HepG2 (cell line): Measurements from ENCODE around the gene MLH1. TPM values are rescaled to one million over a fixed set of nuclear protein-coding genes. Genes with fewer than 3 reads are reported as not detected.

Experiments
- AHR ChIP-seq: IDR thresholded peaks from 2 replicates; pipeline ENCODE4 v1.6.1; 2018; ENCODE audit warnings: missing genetic modification reagents, missing compliant biosample characterization
- FOXA3 ChIP-seq: IDR thresholded peaks from 2 replicates; pipeline ENCODE4 v1.6.1; 2016; ENCODE audit warnings: missing genetic modification reagents, missing compliant biosample characterization
- FOXJ3 ChIP-seq: sonication (generic); formaldehyde crosslinking; IDR thresholded peaks from 2 replicates; pipeline ENCODE4 v1.4.0; 2020; ENCODE audit warnings: missing genetic modification reagents, mild to moderate bottlenecking, borderline replicate concordance
- JUNB ChIP-seq: sonication (generic); formaldehyde crosslinking; IDR thresholded peaks from 2 replicates; pipeline ENCODE4 v1.8.0; 2022; ENCODE audit warnings: missing genetic modification reagents, mild to moderate bottlenecking, borderline replicate concordance
- MED13 ChIP-seq: sonication (generic); formaldehyde crosslinking; IDR thresholded peaks from 2 replicates; pipeline ENCODE4 v1.5.0; 2020; ENCODE audit warnings: missing genetic modification reagents
- MTA1 ChIP-seq: sonication (generic); formaldehyde crosslinking; IDR thresholded peaks from 2 replicates; pipeline ENCODE4 v1.4.0; 2020; ENCODE audit warnings: missing genetic modification reagents, mild to moderate bottlenecking, borderline replicate concordance
- NR2C2 ChIP-seq: sonication (generic); formaldehyde crosslinking; IDR thresholded peaks from 2 replicates; pipeline ENCODE4 v1.4.0; 2020; ENCODE audit warnings: missing genetic modification reagents, mild to moderate bottlenecking, moderate library complexity, borderline replicate concordance
- POLR2G ChIP-seq: fragments of 200-400 bp; formaldehyde crosslinking; IDR thresholded peaks from 2 replicates; pipeline ENCODE4 v1.6.1; 2018; ENCODE audit warnings: mild to moderate bottlenecking, low read depth, low read length, moderate library complexity
- SP2 ChIP-seq: sonication (generic); formaldehyde crosslinking; IDR thresholded peaks from 2 replicates; pipeline ENCODE4 v1.5.1; 2020; ENCODE audit warnings: mild to moderate bottlenecking, missing genetic modification reagents
- SSRP1 ChIP-seq: IDR thresholded peaks from 2 replicates; pipeline ENCODE4 v1.6.1; 2016; ENCODE audit warnings: control low read depth
- YY1 ChIP-seq: IDR thresholded peaks from 2 replicates; pipeline ENCODE4 v1.6.1; 2011; ENCODE audit warnings: low read length, low read depth, moderate library complexity, mild to moderate bottlenecking; ENCODE audit not compliant: insufficient read depth, insufficient replicate concordance
- ZMYM4 ChIP-seq: sonication (generic); formaldehyde crosslinking; IDR thresholded peaks from 2 replicates; pipeline ENCODE4 v1.8.1; 2023; ENCODE audit warnings: mild to moderate bottlenecking, missing genetic modification reagents
- ZNF773 ChIP-seq: sonication (generic); formaldehyde crosslinking; IDR thresholded peaks from 2 replicates; pipeline ENCODE4 v1.4.0; 2020; ENCODE audit warnings: missing genetic modification reagents, borderline replicate concordance
- ZNF792 ChIP-seq: IDR thresholded peaks from 2 replicates; pipeline ENCODE4 v1.6.1; 2016
- polyA plus RNA-seq, 8 experiments: library from polyadenylated mRNA; depleted of rRNA in 3 of 8; stranded (reverse) in 7 of 8; unstranded in 1 of 8; fragments of >200 nt; fragmentation: Illumina TruSeq in 4 of 8; extraction: Trizol in 4 of 8; gene quantifications; 2 replicates each; pipeline versions ENCODE4 v1.2.1 to v1.2.3, GENCODE V29; 2011 to 2016; ENCODE audit warnings: low read depth in 4 of 8, missing spikeins in 1 of 8, mixed read lengths in 1 of 8; ENCODE audit not compliant: insufficient read depth in 1 of 8
- total RNA-seq, 5 experiments: library from RNA; depleted of rRNA; stranded (reverse); fragments of >200 nt; fragmentation: Illumina TruSeq; extraction: Trizol; gene quantifications; 2 replicates each; pipeline ENCODE4 v1.2.3, GENCODE V29; 2016; ENCODE audit warnings: low read depth in 1 of 5
- TF ChIP-seq, protein P1 (sequence below): IDR thresholded peaks from 2 replicates; pipeline ENCODE4 v1.6.1; 2016; ENCODE audit warnings: control low read depth
- TF ChIP-seq, protein P2 (sequence below): sonication (generic); formaldehyde crosslinking; IDR thresholded peaks from 2 replicates; pipeline ENCODE4 v1.5.0; 2020; ENCODE audit warnings: mild to moderate bottlenecking, missing genetic modification reagents, borderline replicate concordance
- TF ChIP-seq, protein P3 (sequence below): sonication (generic); formaldehyde crosslinking; IDR thresholded peaks from 2 replicates; pipeline ENCODE4 v1.4.0; 2020; ENCODE audit warnings: mild to moderate bottlenecking, missing genetic modification reagents, borderline replicate concordance
- TF ChIP-seq, protein P4 (sequence below): sonication (generic); formaldehyde crosslinking; IDR thresholded peaks from 2 replicates; pipeline ENCODE4 v1.5.0; 2020; ENCODE audit warnings: mild to moderate bottlenecking, missing genetic modification reagents
- TF ChIP-seq, protein P5 (sequence below): sonication (generic); formaldehyde crosslinking; IDR thresholded peaks from 2 replicates; pipeline ENCODE4 v1.4.0; 2020; ENCODE audit warnings: mild to moderate bottlenecking, missing genetic modification reagents, borderline replicate concordance

The MLH1 gene
- total and polyA plus RNA-seq, 2 of the 13 experiments (the other 11 are each of a cell fraction or from before 2014, with no cell fraction given), result 29.5 to 70.8 TPM

DNA sequence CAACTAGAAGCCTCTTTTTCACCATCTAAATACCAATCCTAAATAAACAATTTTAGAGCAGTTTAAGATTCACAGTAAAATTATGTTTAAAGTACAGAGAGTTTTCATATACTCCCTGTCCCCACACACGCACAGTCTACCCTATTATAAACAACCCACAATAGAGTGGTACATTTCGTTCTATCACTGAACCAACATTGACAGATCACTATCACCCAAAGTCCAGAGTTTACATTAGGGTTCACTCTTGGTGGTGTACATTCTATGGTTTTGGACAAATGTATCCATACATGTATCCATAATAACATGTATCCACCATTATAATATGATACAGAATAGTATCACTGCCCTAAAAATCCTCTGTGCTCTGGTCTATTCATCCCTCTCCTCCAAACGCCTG is 89.0 kb downstream of the MLH1 start (continued):
- no peak for TF ChIP-seq JUNB (CRISPR knock-in tag)
- TF ChIP-seq FOXJ3 (CRISPR knock-in tag), result peak; percentile 27; the same call in 1 of the 2 replicates
- TF ChIP-seq AHR, result no peak
- TF ChIP-seq SP2, result no peak
- TF ChIP-seq, protein P1, sequence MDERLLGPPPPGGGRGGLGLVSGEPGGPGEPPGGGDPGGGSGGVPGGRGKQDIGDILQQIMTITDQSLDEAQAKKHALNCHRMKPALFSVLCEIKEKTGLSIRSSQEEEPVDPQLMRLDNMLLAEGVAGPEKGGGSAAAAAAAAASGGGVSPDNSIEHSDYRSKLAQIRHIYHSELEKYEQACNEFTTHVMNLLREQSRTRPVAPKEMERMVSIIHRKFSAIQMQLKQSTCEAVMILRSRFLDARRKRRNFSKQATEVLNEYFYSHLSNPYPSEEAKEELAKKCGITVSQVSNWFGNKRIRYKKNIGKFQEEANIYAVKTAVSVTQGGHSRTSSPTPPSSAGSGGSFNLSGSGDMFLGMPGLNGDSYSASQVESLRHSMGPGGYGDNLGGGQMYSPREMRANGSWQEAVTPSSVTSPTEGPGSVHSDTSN, result no peak
- TF ChIP-seq, protein P2, sequence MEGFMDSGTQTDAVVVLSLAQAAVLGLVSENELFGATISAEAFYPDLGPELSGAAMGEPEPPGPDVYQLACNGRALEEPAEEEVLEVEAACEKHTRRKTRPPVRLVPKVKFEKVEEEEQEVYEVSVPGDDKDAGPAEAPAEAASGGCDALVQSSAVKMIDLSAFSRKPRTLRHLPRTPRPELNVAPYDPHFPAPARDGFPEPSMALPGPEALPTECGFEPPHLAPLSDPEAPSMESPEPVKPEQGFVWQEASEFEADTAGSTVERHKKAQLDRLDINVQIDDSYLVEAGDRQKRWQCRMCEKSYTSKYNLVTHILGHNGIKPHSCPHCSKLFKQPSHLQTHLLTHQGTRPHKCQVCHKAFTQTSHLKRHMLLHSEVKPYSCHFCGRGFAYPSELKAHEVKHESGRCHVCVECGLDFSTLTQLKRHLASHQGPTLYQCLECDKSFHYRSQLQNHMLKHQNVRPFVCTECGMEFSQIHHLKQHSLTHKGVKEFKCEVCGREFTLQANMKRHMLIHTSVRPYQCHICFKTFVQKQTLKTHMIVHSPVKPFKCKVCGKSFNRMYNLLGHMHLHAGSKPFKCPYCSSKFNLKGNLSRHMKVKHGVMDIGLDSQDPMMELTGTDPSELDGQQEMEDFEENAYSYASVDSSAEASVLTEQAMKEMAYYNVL (CRISPR knock-in tag), result no peak
- TF ChIP-seq SSRP1 (CRISPR knock-in tag), result no peak
- TF ChIP-seq, protein P3, sequence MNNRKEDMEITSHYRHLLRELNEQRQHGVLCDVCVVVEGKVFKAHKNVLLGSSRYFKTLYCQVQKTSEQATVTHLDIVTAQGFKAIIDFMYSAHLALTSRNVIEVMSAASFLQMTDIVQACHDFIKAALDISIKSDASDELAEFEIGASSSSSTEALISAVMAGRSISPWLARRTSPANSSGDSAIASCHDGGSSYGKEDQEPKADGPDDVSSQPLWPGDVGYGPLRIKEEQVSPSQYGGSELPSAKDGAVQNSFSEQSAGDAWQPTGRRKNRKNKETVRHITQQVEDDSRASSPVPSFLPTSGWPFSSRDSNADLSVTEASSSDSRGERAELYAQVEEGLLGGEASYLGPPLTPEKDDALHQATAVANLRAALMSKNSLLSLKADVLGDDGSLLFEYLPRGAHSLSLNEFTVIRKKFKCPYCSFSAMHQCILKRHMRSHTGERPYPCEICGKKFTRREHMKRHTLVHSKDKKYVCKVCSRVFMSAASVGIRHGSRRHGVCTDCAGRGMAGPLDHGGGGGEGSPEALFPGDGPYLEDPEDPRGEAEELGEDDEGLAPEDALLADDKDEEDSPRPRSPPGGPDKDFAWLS (CRISPR knock-in tag), result no peak
- TF ChIP-seq NR2C2 (CRISPR knock-in tag), result no peak
- no peak for TF ChIP-seq YY1
- TF ChIP-seq, protein P4, sequence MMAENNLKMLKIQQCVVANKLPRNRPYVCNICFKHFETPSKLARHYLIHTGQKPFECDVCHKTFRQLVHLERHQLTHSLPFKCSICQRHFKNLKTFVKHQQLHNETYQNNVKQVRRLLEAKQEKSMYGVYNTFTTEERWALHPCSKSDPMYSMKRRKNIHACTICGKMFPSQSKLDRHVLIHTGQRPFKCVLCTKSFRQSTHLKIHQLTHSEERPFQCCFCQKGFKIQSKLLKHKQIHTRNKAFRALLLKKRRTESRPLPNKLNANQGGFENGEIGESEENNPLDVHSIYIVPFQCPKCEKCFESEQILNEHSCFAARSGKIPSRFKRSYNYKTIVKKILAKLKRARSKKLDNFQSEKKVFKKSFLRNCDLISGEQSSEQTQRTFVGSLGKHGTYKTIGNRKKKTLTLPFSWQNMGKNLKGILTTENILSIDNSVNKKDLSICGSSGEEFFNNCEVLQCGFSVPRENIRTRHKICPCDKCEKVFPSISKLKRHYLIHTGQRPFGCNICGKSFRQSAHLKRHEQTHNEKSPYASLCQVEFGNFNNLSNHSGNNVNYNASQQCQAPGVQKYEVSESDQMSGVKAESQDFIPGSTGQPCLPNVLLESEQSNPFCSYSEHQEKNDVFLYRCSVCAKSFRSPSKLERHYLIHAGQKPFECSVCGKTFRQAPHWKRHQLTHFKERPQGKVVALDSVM (CRISPR knock-in tag), result no peak
- peak; percentile 64; the same call in 1 of the 2 replicates for TF ChIP-seq ZNF792 (CRISPR knock-in tag)
- no peak for TF ChIP-seq POLR2G
- TF ChIP-seq ZMYM4 (CRISPR knock-in tag), result peak; percentile 49; the same call in 1 of the 2 replicates
- TF ChIP-seq ZNF773 (CRISPR knock-in tag), result no peak
- TF ChIP-seq FOXA3, result peak; percentile 66
- no peak for TF ChIP-seq MED13
- TF ChIP-seq, protein P5, sequence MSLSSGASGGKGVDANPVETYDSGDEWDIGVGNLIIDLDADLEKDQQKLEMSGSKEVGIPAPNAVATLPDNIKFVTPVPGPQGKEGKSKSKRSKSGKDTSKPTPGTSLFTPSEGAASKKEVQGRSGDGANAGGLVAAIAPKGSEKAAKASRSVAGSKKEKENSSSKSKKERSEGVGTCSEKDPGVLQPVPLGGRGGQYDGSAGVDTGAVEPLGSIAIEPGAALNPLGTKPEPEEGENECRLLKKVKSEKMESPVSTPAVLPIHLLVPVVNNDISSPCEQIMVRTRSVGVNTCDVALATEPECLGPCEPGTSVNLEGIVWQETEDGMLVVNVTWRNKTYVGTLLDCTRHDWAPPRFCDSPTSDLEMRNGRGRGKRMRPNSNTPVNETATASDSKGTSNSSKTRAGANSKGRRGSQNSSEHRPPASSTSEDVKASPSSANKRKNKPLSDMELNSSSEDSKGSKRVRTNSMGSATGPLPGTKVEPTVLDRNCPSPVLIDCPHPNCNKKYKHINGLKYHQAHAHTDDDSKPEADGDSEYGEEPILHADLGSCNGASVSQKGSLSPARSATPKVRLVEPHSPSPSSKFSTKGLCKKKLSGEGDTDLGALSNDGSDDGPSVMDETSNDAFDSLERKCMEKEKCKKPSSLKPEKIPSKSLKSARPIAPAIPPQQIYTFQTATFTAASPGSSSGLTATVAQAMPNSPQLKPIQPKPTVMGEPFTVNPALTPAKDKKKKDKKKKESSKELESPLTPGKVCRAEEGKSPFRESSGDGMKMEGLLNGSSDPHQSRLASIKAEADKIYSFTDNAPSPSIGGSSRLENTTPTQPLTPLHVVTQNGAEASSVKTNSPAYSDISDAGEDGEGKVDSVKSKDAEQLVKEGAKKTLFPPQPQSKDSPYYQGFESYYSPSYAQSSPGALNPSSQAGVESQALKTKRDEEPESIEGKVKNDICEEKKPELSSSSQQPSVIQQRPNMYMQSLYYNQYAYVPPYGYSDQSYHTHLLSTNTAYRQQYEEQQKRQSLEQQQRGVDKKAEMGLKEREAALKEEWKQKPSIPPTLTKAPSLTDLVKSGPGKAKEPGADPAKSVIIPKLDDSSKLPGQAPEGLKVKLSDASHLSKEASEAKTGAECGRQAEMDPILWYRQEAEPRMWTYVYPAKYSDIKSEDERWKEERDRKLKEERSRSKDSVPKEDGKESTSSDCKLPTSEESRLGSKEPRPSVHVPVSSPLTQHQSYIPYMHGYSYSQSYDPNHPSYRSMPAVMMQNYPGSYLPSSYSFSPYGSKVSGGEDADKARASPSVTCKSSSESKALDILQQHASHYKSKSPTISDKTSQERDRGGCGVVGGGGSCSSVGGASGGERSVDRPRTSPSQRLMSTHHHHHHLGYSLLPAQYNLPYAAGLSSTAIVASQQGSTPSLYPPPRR (CRISPR knock-in tag), result 0 out of 2 replicates have a peak, but pooled peaks have one; percentile 28
- TF ChIP-seq MTA1 (CRISPR knock-in tag), result no peak
